HCT116 (cell line): ENCODE measurements around the gene LIN28A. TPM values are rescaled to one million over a fixed set of nuclear protein-coding genes. Genes with fewer than 3 reads are reported as not detected.

ENCODE experiments used
- ATAC-seq: fragments of 200-7000 bp; cut with Tn5 transposase; 2 replicates; pipeline ENCODE4 v1.9.1; 2020; ENCODE audit warnings: mild to moderate bottlenecking, moderate library complexity
- BruUV-seq: library from RNA; stranded (reverse); fragments of 400-500 nt; replicated peaks from 2 replicates; lab custom pipeline; 2021; lab: Mats Ljungman, UMichigan
- CTCF ChIA-PET: fragments of 300-600 bp; sonication (Branson Sonifier 250); formaldehyde crosslinking; loops from one replicate; lab custom pipeline; 2021; ENCODE audit warnings: antibody characterized with exemption; lab: Charles Lee
- POLR2A ChIA-PET: fragments of 300-600, 350-600 bp; sonication (Branson Sonifier 250); formaldehyde crosslinking; loops from one replicate; lab custom pipeline; 2021; ENCODE audit warnings: antibody characterized with exemption; lab: Charles Lee
- RAD21 ChIA-PET, 2 experiments: fragments of 300-600 bp; sonication (Branson Sonifier 250); formaldehyde crosslinking; loops; one replicate each; lab custom pipeline; 2023; ENCODE audit warnings: low total read pairs in 2 of 2; ENCODE audit not compliant: uncharacterized antibody in 2 of 2, unreplicated experiment in 2 of 2, low non-redundant PET in 1 of 2; lab: Charles Lee
- DNase-seq: peaks from one replicate; pipeline ENCODE4 v3.0.0-alpha.2; 2010; ENCODE audit warnings: low read depth, low spot score
- H2AFZ ChIP-seq: fragments of 200-600 bp; shearing (Covaris generic), sonication (generic); 2 replicates; pipeline ENCODE4 v1.6.1; 2017; ENCODE audit warnings: low read depth, mixed run types, mixed read lengths, antibody characterized with exemption, low read length; ENCODE audit not compliant: poor library complexity, severe bottlenecking
- H3K27ac ChIP-seq: 2 replicates; pipeline ENCODE4 v1.5.1; 2012; ENCODE audit warnings: low read depth, low read length
- H3K27me3 ChIP-seq: fragments of 200-600 bp; sonication (generic); 2 replicates; pipeline ENCODE4 v1.6.1; 2016; ENCODE audit warnings: mixed run types, low read length, mixed read lengths; ENCODE audit not compliant: insufficient read depth
- H3K36me3 ChIP-seq, 2 experiments: fragments of 200-500 bp in 1 of 2; fragments of 200-600 bp in 1 of 2; sonication (Bioruptor generic) in 1 of 2; sonication (generic) in 1 of 2; 2 replicates each; pipeline versions ENCODE4 v1.5.1 to v1.6.1; 2014 to 2016; ENCODE audit warnings: low read length in 2 of 2, inconsistent platforms in 1 of 2, mixed read lengths in 1 of 2, mixed run types in 1 of 2; ENCODE audit not compliant: insufficient read depth in 2 of 2, control insufficient read depth in 1 of 2
- H3K4me1 ChIP-seq, 2 experiments: fragments of 200-600 bp in 1 of 2; sonication (generic) in 1 of 2; 2 replicates each; pipeline versions ENCODE4 v1.5.1 to v1.6.1; 2012 to 2017; ENCODE audit warnings: low read length in 2 of 2, inconsistent platforms in 1 of 2, mild to moderate bottlenecking in 1 of 2, mixed read lengths in 1 of 2, mixed run types in 1 of 2, moderate library complexity in 1 of 2; ENCODE audit not compliant: insufficient read depth in 2 of 2, control insufficient read depth in 1 of 2
- H3K4me2 ChIP-seq: fragments of 200-600 bp; sonication (generic); 2 replicates; pipeline ENCODE4 v1.6.1; 2017; ENCODE audit warnings: mixed run types, low read length, mixed read lengths
- H3K4me3 ChIP-seq, 2 experiments: fragments of 200-600 bp in 1 of 2; sonication (generic) in 1 of 2; replicated peaks in 1 of 2; 2 replicates each; pipeline ENCODE4 v1.5.1; 2011 to 2016; ENCODE audit warnings: low read length in 2 of 2, control low read depth in 1 of 2, low read depth in 1 of 2, mild to moderate bottlenecking in 1 of 2, mixed read lengths in 1 of 2, mixed run types in 1 of 2
- H3K79me2 ChIP-seq: fragments of 200-600 bp; sonication (generic); 2 replicates; pipeline ENCODE4 v1.6.1; 2017; ENCODE audit warnings: mild to moderate bottlenecking, mixed run types, low read length, moderate library complexity, mixed read lengths; ENCODE audit not compliant: insufficient read depth
- H3K9ac ChIP-seq: fragments of 200-600 bp; sonication (generic); 2 replicates; pipeline ENCODE4 v1.6.1; 2016; ENCODE audit warnings: low read length, mixed read lengths
- H3K9me2 ChIP-seq: fragments of 200-600 bp; sonication (generic), shearing (Covaris generic); 2 replicates; pipeline ENCODE4 v1.6.1; 2017; ENCODE audit warnings: mixed run types, mild to moderate bottlenecking, moderate library complexity; ENCODE audit not compliant: insufficient read depth
- H3K9me3 ChIP-seq, 2 experiments: fragments of 200-500 bp in 1 of 2; fragments of 200-600 bp in 1 of 2; sonication (Bioruptor generic) in 1 of 2; sonication (generic) in 1 of 2; 2 replicates each; pipeline ENCODE4 v1.6.1; 2014 to 2017; ENCODE audit warnings: low read length in 2 of 2, mixed read lengths in 2 of 2, inconsistent platforms in 1 of 2, low read depth in 1 of 2, mild to moderate bottlenecking in 1 of 2, mixed run types in 1 of 2, moderate library complexity in 1 of 2; ENCODE audit not compliant: control insufficient read depth in 1 of 2, insufficient read depth in 1 of 2
- H4K20me1 ChIP-seq: fragments of 200-600 bp; sonication (generic), shearing (Covaris generic); 2 replicates; pipeline ENCODE4 v1.6.1; 2017; ENCODE audit warnings: mixed run types, mild to moderate bottlenecking, moderate library complexity; ENCODE audit not compliant: insufficient read depth
- CBX3 ChIP-seq: IDR thresholded peaks from 2 replicates; pipeline ENCODE4 v1.6.1; 2012; ENCODE audit warnings: low read depth
- CEBPB ChIP-seq: IDR thresholded peaks from 2 replicates; pipeline ENCODE4 v1.6.1; 2012; ENCODE audit warnings: low read depth
- CTCF ChIP-seq, 3 experiments: fragments of 200-600 bp in 1 of 3; sonication (generic) in 1 of 3; IDR thresholded peaks in 2 of 3; conservative IDR thresholded peaks in 1 of 3; 2 replicates each; pipeline ENCODE4 v1.5.1; 2012 to 2017; ENCODE audit warnings: low read depth in 2 of 3, low read length in 2 of 3, antibody characterized with exemption in 1 of 3, borderline replicate concordance in 1 of 3, control low read depth in 1 of 3, mild to moderate bottlenecking in 1 of 3, mixed read lengths in 1 of 3, mixed run types in 1 of 3, moderate library complexity in 1 of 3; ENCODE audit not compliant: insufficient read depth in 1 of 3
- EGR1 ChIP-seq: IDR thresholded peaks from 2 replicates; pipeline ENCODE4 v1.6.1; 2012; ENCODE audit warnings: low read depth
- ELF1 ChIP-seq: IDR thresholded peaks from 2 replicates; pipeline ENCODE4 v1.6.1; 2012; ENCODE audit warnings: low read depth, borderline replicate concordance
- EZH2 ChIP-seq: fragments of 200-600 bp; sonication (generic); IDR thresholded peaks from 2 replicates; pipeline ENCODE4 v1.6.1; 2017; ENCODE audit warnings: antibody characterized with exemption, mixed run types
- EZH2phosphoT487 ChIP-seq: fragments of 200-600 bp; IDR thresholded peaks from 2 replicates; pipeline ENCODE4 v1.6.1; 2018; ENCODE audit warnings: antibody characterized with exemption, borderline replicate concordance
- FOSL1 ChIP-seq: IDR thresholded peaks from 2 replicates; pipeline ENCODE4 v1.6.1; 2012; ENCODE audit warnings: low read depth
- JUND ChIP-seq: IDR thresholded peaks from 2 replicates; pipeline ENCODE4 v1.6.1; 2012
- POLR2A ChIP-seq: IDR thresholded peaks from 2 replicates; pipeline ENCODE4 v1.7.0; 2011; ENCODE audit warnings: borderline replicate concordance; ENCODE audit not compliant: insufficient read depth, insufficient read length; ENCODE audit errors: extremely low read depth
- POLR2AphosphoS5 ChIP-seq: IDR thresholded peaks from 2 replicates; pipeline ENCODE4 v1.6.1; 2011; ENCODE audit warnings: mild to moderate bottlenecking, low read depth, low read length, moderate library complexity
- RAD21 ChIP-seq: IDR thresholded peaks from 2 replicates; pipeline ENCODE4 v1.6.1; 2012; ENCODE audit warnings: low read depth, mild to moderate bottlenecking
- SP1 ChIP-seq: IDR thresholded peaks from 2 replicates; pipeline ENCODE4 v1.6.1; 2012; ENCODE audit warnings: low read depth
- TCF7L2 ChIP-seq: IDR thresholded peaks from 2 replicates; pipeline ENCODE4 v1.7.0; 2011; ENCODE audit warnings: borderline replicate concordance, inconsistent platforms; ENCODE audit not compliant: insufficient read depth, insufficient read length; ENCODE audit errors: extremely low read depth
- YY1 ChIP-seq: IDR thresholded peaks from 2 replicates; pipeline ENCODE4 v1.6.1; 2011; ENCODE audit warnings: low read length, low read depth, moderate library complexity, mild to moderate bottlenecking; ENCODE audit not compliant: insufficient replicate concordance; ENCODE audit errors: extremely low read depth
- ZFX ChIP-seq: fragments of 450-650 bp; IDR thresholded peaks from 2 replicates; pipeline ENCODE4 v1.6.1; 2017
- intact Hi-C: fragments of 100-400 bp; cut with micrococcal nuclease; formaldehyde crosslinking; loops from 2 replicates; pipeline ENCODE4 v1.10.0; 2022
- total RNA-seq: library from RNA; stranded (reverse); gene quantifications from one replicate; pipeline ENCODE4 v1.2.1, GENCODE V29; 2021; ENCODE audit not compliant: unreplicated experiment
- TF ChIP-seq, protein P1 (sequence below): IDR thresholded peaks from 2 replicates; pipeline ENCODE4 v1.6.1; 2012
- TF ChIP-seq, protein P2 (sequence below): IDR thresholded peaks from 2 replicates; pipeline ENCODE4 v1.6.1; 2011; ENCODE audit warnings: mild to moderate bottlenecking, low read length, moderate library complexity; ENCODE audit not compliant: insufficient replicate concordance; ENCODE audit errors: extremely low read depth
- TF ChIP-seq, protein P3 (sequence below): IDR thresholded peaks from 2 replicates; pipeline ENCODE4 v1.6.1; 2012; ENCODE audit warnings: low read depth

Gene LIN28A
- total RNA-seq, 1 experiment from 2014 or later, result 1.4 TPM

DNA sequence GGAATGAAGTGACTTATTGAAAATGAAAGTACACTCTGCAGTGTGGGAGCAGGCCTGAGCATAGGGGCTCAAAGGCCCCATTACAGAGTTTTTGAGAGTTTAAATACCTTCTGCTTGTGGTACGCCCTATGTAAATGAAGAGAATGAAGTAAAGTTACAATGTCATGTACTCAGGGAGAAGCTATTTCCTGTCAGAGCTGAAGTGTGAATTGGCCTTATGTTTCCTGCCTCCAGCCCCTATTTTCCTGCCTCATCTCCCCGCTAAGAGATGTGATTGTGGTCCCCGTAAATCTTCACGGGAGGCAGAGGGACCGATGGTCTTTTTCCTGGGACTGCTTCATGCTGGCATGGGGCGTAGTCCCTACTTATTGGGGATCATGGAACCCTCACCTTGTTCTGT is 35.5 kb upstream of the LIN28A start:
- Histone ChIP-seq H3K36me3 (no peaks in the 10 kb centered on the region), H3K4me3 (no peak overlapping the region), H3K9me2 (no peaks in the 10 kb centered on the region), H3K4me1 (peaks cover 18 to 25% of the 10 kb centered on the region in 2 experiments), H2AFZ (no peak overlapping the region), H3K4me2 (no peak overlapping the region), H3K27ac (no peak overlapping the region), H3K79me2 (no peaks in the 10 kb centered on the region), H4K20me1 (no peaks in the 10 kb centered on the region), H3K27me3 (no peaks in the 10 kb centered on the region), H3K9ac (no peak overlapping the region), H3K9me3 (peaks cover 0 to 7% of the 10 kb centered on the region in 2 experiments; a peak in 1 of 4 replicates)
- DNase-seq (no peak), ATAC-seq (no peak)
- intact Hi-C loops, result no loop called here
- CTCF ChIA-PET, result interaction anchor here (1.4 kb wide), 1 partner anchor 11 kb away, joined by 9 read pairs; no protein-coding TSS in a partner anchor
- no TSS peak for BruUV-seq
- TF ChIP-seq RAD21 (no peak), CTCF (IDR thresholded peaks at IDR 0.05 in 2 of 3, conservative IDR thresholded peaks at IDR 0.05 in 1 of 3; ENCODE audit: borderline replicate concordance in 1 of 3, insufficient read depth in 1 of 3, low read depth in 2 of 3, low read length in 2 of 3) (no peak), CEBPB (no peak), POLR2AphosphoS5 (no peak), FOSL1 (no peak), EZH2 (no peak), ELF1 (no peak), ZFX (no peak), SP1 (no peak), CBX3 (no peak), YY1 (no peak), EGR1 (no peak), EZH2phosphoT487 (no peak), POLR2A (no peak), JUND (no peak), TCF7L2 (no peak)
- TF ChIP-seq, protein P1, sequence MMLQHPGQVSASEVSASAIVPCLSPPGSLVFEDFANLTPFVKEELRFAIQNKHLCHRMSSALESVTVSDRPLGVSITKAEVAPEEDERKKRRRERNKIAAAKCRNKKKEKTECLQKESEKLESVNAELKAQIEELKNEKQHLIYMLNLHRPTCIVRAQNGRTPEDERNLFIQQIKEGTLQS, result no peak
- TF ChIP-seq, protein P2, sequence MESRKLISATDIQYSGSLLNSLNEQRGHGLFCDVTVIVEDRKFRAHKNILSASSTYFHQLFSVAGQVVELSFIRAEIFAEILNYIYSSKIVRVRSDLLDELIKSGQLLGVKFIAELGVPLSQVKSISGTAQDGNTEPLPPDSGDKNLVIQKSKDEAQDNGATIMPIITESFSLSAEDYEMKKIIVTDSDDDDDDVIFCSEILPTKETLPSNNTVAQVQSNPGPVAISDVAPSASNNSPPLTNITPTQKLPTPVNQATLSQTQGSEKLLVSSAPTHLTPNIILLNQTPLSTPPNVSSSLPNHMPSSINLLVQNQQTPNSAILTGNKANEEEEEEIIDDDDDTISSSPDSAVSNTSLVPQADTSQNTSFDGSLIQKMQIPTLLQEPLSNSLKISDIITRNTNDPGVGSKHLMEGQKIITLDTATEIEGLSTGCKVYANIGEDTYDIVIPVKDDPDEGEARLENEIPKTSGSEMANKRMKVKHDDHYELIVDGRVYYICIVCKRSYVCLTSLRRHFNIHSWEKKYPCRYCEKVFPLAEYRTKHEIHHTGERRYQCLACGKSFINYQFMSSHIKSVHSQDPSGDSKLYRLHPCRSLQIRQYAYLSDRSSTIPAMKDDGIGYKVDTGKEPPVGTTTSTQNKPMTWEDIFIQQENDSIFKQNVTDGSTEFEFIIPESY, result no peak
- TF ChIP-seq, protein P3, sequence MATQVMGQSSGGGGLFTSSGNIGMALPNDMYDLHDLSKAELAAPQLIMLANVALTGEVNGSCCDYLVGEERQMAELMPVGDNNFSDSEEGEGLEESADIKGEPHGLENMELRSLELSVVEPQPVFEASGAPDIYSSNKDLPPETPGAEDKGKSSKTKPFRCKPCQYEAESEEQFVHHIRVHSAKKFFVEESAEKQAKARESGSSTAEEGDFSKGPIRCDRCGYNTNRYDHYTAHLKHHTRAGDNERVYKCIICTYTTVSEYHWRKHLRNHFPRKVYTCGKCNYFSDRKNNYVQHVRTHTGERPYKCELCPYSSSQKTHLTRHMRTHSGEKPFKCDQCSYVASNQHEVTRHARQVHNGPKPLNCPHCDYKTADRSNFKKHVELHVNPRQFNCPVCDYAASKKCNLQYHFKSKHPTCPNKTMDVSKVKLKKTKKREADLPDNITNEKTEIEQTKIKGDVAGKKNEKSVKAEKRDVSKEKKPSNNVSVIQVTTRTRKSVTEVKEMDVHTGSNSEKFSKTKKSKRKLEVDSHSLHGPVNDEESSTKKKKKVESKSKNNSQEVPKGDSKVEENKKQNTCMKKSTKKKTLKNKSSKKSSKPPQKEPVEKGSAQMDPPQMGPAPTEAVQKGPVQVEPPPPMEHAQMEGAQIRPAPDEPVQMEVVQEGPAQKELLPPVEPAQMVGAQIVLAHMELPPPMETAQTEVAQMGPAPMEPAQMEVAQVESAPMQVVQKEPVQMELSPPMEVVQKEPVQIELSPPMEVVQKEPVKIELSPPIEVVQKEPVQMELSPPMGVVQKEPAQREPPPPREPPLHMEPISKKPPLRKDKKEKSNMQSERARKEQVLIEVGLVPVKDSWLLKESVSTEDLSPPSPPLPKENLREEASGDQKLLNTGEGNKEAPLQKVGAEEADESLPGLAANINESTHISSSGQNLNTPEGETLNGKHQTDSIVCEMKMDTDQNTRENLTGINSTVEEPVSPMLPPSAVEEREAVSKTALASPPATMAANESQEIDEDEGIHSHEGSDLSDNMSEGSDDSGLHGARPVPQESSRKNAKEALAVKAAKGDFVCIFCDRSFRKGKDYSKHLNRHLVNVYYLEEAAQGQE, result no peak
- RAD21 ChIA-PET, result no interaction called here
- POLR2A ChIA-PET, result no interaction called here
